Measurements from ENCODE around the gene MBD3L1.

Gene MBD3L1

GRCh38 chr19:8832132-8833021, at the start of gene MBD3L1, which contains the start of gene ZNF558:
TSS of gene MBD3L1 (plus strand) at chr19:8832377. CDS start at chr19:8842679, 10,302 bp downstream.
TSS of gene ZNF558 (minus strand) at chr19:8832304. CDS start at chr19:8822659, 9,645 bp downstream.
- peak; percentile 99 for DNase-seq (ENCODE audit: low read depth)

GRCh38 chr19:8794823-8795222, 37.4 kb upstream of the MBD3L1 start:
- no peak for DNase-seq (ENCODE audit: low read depth)

GRCh38 chr19:8806661-8807060, 25.5 kb upstream of the MBD3L1 start:
- no peak for DNase-seq (ENCODE audit: low read depth)

- no peak for DNase-seq (ENCODE audit: low read depth)
Measured at GRCh38 chr19:8811315-8812172, 20.6 kb upstream of the MBD3L1 start.

- no peak for DNase-seq (ENCODE audit: low read depth)
Measured at GRCh38 chr19:8814176-8814575, 18.0 kb upstream of the MBD3L1 start.

- no peak for DNase-seq (ENCODE audit: low read depth)
Measured at GRCh38 chr19:8815780-8816179, 16.4 kb upstream of the MBD3L1 start.

GRCh38 chr19:8820234-8820633, 11.9 kb upstream of the MBD3L1 start:
- no peak for DNase-seq (ENCODE audit: low read depth)

- no peak for DNase-seq (ENCODE audit: low read depth)
Measured at GRCh38 chr19:8821748-8822241, 10.4 kb upstream of the MBD3L1 start.

- no peak for DNase-seq (ENCODE audit: low read depth)
Measured at GRCh38 chr19:8826371-8826770, 5.8 kb upstream of the MBD3L1 start.

- no peak for DNase-seq (ENCODE audit: low read depth)
Measured at GRCh38 chr19:8827277-8827676, 4.9 kb upstream of the MBD3L1 start.

- no peak for DNase-seq (ENCODE audit: low read depth)
Measured at GRCh38 chr19:8831373-8831772, 804 bp upstream of the MBD3L1 start.

- DNase-seq (ENCODE audit: low read depth): no peak
Measured at GRCh38 chr19:8831832-8832131, 395 bp upstream of the MBD3L1 start.

GRCh38 chr19:8835446-8835845, 3.3 kb downstream of the MBD3L1 start:
- no peak for DNase-seq (ENCODE audit: low read depth)

GRCh38 chr19:8835877-8836276, 3.7 kb downstream of the MBD3L1 start:
- no peak for DNase-seq (ENCODE audit: low read depth)

- no peak for DNase-seq (ENCODE audit: low read depth)
Measured at GRCh38 chr19:8840708-8841107, 8.5 kb downstream of the MBD3L1 start.

- no peak for DNase-seq (ENCODE audit: low read depth)
Measured at GRCh38 chr19:8846819-8847218, 14.6 kb downstream of the MBD3L1 start.

- DNase-seq (ENCODE audit: low read depth): no peak
Measured at GRCh38 chr19:8849232-8849631, 17.1 kb downstream of the MBD3L1 start.

GRCh38 chr19:8850488-8850887, 18.3 kb downstream of the MBD3L1 start:
- no peak for DNase-seq (ENCODE audit: low read depth)

- no peak for DNase-seq (ENCODE audit: low read depth)
Measured at GRCh38 chr19:8858260-8858659, 26.1 kb downstream of the MBD3L1 start.

- no peak for DNase-seq (ENCODE audit: low read depth)
Measured at GRCh38 chr19:8866344-8866743, 34.2 kb downstream of the MBD3L1 start.

- DNase-seq (ENCODE audit: low read depth): no peak
Measured at GRCh38 chr19:8877854-8878705, 45.9 kb downstream of the MBD3L1 start.

All from T-helper 22 cell (primary cell).